NCI-H748 (cell line): ENCODE data around the gene RPS6KA3.
A peak's percentile ranks its signal among the peaks of the same experiment; 100 is the strongest.
"Not testable (repeated sequence)": the region's sequence is repeated elsewhere in the genome, so short reads cannot be mapped to it uniquely, and the experiment has no call there.

Experiments used
- DNase-seq: peaks from one replicate; lab custom pipeline; 2025; ENCODE audit not compliant: unreplicated experiment; lab: John Stamatoyannopoulos, UW

RPS6KA3 gene

GRCh38 chrX:20265726-20266681 lies 705 bp downstream of the RPS6KA3 start:
- peak; percentile 44 for DNase-seq

- DNase-seq = peak; percentile 48
Observed at GRCh38 chrX:20265221-20265725, 1.4 kb downstream of the RPS6KA3 start.

GRCh38 chrX:20263474-20263873 lies 3.2 kb downstream of the RPS6KA3 start:
- no peak for DNase-seq

- DNase-seq = no peak
Observed at GRCh38 chrX:20260885-20261284, 5.8 kb downstream of the RPS6KA3 start.

- no peak for DNase-seq
Observed at GRCh38 chrX:20254712-20255299, 11.9 kb downstream of the RPS6KA3 start.

- no peak for DNase-seq
Observed at GRCh38 chrX:20253232-20253543, 13.5 kb downstream of the RPS6KA3 start.

- DNase-seq = peak; percentile 28
Observed at GRCh38 chrX:20252381-20253231, 14.1 kb downstream of the RPS6KA3 start.

GRCh38 chrX:20251691-20252090 lies 15.0 kb downstream of the RPS6KA3 start:
- DNase-seq = no peak

GRCh38 chrX:20250146-20250545 lies 16.6 kb downstream of the RPS6KA3 start:
- DNase-seq = not testable (repeated sequence)

- DNase-seq = no peak
Observed at GRCh38 chrX:20248592-20249192, 18.0 kb downstream of the RPS6KA3 start.

GRCh38 chrX:20244931-20245330 lies 21.8 kb downstream of the RPS6KA3 start:
- DNase-seq = no peak

GRCh38 chrX:20240201-20240600 lies 26.5 kb downstream of the RPS6KA3 start:
- DNase-seq = no peak

- DNase-seq = no peak
Observed at GRCh38 chrX:20237864-20238263, 28.8 kb downstream of the RPS6KA3 start.

GRCh38 chrX:20235755-20236154 lies 31.0 kb downstream of the RPS6KA3 start:
- no peak for DNase-seq

GRCh38 chrX:20233336-20233735 lies 33.4 kb downstream of the RPS6KA3 start:
- no peak for DNase-seq

- no peak for DNase-seq
Observed at GRCh38 chrX:20231598-20231997, 35.1 kb downstream of the RPS6KA3 start.

GRCh38 chrX:20230406-20230805 lies 36.3 kb downstream of the RPS6KA3 start:
- no peak for DNase-seq

GRCh38 chrX:20229155-20229554 lies 37.6 kb downstream of the RPS6KA3 start:
- DNase-seq = no peak

- DNase-seq = no peak
Observed at GRCh38 chrX:20228245-20228644, 38.5 kb downstream of the RPS6KA3 start.

GRCh38 chrX:20227116-20227515 lies 39.6 kb downstream of the RPS6KA3 start:
- DNase-seq = no peak

GRCh38 chrX:20225488-20225833 lies 41.2 kb downstream of the RPS6KA3 start:
- DNase-seq = no peak
